HuH-7.5 (cell line): Measurements from ENCODE around the gene COX5B.
"Not testable (repeated sequence)": the region's sequence is repeated elsewhere in the genome, so short reads cannot be mapped to it uniquely, and the experiment has no call there.

Experiments used
- DNase-seq: peaks from one replicate; pipeline ENCODE4 v3.0.0; 2011; ENCODE audit warnings: low spot score

The COX5B gene

DNA sequence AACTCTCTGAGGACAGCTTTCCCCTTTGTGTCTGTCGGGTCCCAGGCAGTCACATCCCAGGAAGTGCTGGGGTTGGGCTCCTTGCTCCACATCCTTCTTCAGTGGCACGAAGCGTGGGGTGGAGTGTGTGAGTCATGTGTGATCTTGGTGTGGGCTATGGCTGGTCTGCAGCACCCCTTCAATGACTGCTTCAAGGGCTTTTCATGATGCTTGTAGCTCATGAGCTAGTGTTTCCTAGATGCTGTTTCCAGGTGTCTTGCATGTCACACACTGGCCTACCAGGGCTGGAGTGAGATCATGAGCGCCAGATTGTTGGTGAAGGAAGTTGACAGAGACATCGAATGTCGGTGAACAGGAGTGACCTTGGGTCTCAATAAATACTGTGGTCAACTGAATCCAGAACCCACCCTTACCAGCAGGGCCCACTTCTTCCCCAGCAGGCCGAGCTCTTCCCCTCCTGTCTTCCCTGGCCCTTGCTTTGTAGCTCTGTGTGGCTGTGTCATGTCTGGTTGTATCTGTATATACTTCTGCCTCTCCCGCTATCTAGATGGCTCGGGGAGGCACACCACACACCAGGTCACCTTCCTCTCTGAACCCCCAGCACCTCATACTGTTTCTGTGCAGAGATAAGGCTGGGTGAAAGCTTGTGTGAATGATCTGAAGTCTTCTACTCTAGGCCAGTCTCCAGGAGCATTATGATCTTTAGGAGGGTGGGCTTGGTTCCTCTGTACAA is 27.5 kb downstream of the COX5B start:
- no peak for DNase-seq

DNA sequence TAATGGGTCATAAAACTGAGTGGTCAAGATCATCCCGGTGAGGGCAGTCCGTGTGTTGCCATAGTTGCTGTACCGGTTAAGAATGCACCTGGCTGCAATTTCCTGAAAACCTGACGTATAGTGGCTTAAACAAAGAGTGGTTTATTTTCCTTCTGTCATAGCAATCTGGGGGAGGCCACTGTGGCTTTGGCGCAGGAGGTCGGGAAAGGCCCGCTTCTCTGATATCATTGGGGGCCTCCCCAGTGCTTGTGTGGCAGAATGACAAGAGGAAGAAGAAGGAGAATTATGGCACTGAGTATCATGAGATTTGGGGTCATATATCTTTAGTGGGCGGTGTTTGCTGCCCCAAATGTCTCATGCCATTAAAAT is 28.0 kb downstream of the COX5B start:
- no peak for DNase-seq

DNA sequence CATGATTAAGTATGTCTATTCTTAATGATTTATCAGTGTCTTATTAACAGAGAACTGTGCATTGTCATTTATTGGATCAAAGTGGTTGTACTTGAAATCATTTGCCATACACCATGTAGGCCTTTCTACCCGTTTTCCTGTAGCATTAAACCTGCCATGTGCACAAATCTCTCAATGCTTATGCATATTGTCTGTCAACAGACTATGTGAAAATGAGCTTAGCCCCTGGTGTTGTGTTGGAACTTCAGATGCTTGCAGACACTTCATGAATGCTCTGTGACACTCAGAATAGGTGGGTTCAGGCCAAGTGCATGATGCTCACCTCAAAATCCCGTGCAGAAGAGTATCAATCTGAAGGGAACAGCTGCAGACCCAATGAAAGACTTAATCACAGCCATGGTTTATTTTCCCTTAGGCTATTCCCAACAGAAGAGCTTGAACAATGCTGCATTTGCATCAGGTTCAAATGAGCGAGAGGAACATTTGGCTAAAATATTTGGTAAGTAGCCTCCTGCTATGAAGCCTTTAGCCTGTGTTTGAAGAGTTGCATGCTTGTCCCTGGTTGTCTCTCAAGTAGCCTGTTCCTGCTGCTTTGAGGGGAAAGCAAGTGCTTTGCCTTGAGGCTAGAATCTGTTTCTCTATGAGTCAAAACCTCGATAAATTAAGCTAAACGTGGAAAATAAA is 29.7 kb downstream of the COX5B start:
- DNase-seq, result no peak

DNA sequence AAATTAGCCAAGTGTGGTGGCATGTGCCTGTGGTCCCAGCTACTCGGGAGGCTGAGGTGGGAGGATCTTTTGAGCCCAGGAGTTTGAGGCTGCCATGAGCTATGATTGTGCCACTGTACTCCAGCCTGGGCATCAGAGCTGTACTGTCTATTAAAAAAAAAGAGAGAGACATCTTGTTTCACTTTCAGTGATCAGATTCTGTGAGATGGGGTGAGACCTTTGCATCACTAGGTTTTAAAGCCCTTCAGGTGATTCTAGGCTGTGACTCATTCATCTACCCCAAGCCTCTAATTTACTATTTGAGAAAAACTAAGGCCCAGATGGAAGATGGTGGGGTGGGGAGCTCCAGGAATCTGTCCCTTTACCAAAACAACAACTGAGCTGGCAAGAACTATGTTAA is 30.8 kb downstream of the COX5B start:
- DNase-seq, result no peak

DNA sequence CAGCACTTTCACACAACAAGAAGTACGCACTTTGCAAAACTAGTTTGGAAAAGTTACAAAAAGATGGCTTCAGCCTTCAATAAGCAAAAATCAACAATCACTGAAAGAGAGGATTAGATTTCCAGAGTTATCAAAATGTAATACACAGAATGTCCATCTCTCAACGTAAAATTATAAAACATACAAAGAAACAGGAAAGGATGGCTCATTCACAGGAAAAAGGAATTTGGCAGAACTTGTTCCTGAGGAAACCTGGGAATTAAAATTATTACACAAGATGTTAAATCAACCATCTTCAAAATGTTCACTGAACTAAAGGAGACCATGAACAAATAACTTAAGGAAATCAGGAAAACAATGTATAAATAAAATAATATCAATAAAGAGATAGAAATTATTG is 31.6 kb downstream of the COX5B start:
- no peak for DNase-seq

DNA sequence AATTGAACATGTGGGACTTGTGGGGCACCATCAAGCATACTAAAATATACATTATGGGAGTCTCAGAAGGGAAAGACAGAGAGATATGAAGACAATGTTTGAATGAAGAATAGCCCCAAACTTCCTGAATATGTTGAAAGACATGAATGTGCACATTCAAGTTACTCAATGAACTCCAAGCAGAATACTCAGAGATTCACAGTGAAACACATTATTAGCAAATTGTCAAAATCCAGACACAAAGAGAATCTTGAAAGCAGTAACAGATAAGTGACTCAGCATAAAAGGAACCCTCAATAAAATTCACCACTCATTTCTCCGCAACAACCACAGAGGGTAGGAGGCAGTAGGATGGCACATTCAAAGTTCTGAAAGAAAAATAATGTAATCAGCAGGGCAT is 32.4 kb downstream of the COX5B start:
- DNase-seq, result no peak

DNA sequence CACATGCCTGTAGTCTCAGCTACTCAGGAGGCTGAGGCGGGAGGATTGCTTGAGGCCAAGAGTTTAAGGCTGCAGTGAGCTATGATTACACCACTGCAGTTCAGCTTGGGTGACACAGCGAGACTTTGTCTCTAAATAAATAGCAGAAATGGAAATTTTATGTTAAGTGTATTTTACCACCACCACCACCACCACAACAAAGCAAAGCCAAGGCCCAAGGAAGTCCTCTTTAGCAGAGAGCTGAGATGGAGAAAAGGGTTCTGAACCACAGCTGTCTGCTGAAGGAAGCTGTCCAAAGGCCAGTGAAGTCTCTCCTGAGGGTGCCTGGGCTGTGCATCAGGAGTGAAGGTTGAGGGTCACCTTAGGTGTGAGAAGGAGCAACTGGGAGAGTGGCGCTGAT is 41.4 kb downstream of the COX5B start:
- not testable (repeated sequence) for DNase-seq

DNA sequence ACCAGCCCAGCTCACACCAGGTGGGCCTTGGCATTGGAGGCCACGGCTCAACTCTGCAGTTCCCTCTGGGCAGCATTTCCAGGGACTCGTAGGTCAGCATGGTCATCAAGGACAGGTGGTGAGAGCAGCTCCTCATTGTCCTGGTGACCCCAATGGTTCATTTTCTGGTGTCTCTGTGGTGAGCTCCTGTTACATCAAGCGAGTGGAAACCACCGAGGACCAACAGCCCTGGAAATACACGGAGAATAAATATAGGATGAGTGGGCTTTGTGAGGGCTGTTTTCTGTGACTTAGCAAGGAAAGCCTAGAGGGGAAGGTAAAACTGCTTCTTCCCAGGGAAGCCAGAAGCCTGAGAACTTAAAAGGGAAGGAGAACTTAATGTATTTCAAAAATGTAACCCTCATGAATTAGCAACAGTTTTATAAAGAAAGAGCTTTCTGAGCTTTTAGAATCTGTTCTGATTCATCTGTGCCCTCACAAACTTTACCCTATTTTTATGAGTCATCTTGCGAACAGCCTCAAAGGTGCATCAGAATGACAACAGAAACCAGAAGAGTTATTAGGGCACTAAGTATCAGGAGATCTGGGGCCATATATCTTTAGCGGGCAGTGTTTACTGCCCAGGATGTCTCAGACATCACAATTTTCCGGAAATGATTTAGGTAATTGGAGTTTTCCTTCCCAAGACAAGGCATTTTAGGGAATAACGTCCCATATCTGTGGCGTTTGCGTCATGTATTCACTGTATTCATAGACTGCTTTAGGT is 42.4 kb downstream of the COX5B start:
- no peak for DNase-seq

DNA sequence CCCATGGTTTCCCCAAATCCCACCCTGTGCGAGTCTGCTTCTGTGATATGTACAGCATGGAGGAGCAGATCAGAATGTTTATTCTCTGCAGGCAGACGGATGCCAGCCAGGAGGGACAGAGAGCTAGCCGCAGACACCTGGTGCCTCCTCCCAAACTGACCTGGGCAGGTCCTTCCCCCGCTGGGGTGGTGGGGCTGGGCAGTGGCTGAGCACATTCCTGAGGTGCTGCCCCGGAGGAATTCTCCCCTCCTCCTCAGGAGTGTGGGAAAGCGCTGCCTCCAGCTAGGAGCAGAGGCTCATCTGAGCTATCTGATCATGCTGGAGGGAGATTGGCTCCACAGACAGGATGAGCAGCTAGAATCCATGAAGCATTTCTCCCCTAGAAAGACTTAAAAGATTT is 45.3 kb downstream of the COX5B start:
- no peak for DNase-seq

DNA sequence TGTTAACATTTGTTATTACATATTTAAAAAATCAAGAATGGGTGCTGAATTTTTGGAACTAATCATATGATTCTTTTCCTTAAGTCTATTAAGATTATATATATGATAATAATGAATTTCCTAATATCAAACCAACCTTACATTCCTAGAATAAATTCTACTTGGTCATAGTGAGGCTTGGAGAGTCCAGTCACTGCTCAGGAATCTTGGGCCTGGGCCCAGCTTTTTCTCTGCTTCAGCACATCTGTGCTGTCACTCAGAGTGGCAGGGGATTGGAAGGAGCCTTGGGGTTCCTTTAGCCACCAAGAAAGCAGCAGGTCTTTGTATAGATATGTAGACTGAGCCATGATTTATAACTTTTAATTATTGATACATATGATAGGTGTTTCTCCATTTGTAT is 47.6 kb downstream of the COX5B start:
- no peak for DNase-seq

DNA sequence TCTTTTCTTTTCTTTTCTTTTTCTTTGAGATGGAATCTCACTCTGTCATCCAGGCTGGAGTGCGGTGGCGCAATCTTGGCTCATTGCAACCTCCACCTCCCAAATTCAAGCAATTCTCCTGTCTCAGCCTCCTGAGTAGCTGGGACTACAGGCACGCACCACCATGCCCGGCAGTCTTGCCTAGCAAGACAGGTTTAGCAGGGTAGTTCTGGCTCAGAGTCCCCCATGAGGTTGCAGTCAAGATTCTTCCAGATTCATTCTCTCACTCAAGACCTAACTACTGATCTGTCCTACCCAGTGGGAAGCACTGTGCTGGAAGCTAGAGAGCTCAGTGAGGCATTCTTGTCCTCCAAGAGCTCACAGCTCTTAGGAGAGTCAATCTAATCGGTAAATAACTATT is 49.9 kb downstream of the COX5B start:
- no peak for DNase-seq

DNA sequence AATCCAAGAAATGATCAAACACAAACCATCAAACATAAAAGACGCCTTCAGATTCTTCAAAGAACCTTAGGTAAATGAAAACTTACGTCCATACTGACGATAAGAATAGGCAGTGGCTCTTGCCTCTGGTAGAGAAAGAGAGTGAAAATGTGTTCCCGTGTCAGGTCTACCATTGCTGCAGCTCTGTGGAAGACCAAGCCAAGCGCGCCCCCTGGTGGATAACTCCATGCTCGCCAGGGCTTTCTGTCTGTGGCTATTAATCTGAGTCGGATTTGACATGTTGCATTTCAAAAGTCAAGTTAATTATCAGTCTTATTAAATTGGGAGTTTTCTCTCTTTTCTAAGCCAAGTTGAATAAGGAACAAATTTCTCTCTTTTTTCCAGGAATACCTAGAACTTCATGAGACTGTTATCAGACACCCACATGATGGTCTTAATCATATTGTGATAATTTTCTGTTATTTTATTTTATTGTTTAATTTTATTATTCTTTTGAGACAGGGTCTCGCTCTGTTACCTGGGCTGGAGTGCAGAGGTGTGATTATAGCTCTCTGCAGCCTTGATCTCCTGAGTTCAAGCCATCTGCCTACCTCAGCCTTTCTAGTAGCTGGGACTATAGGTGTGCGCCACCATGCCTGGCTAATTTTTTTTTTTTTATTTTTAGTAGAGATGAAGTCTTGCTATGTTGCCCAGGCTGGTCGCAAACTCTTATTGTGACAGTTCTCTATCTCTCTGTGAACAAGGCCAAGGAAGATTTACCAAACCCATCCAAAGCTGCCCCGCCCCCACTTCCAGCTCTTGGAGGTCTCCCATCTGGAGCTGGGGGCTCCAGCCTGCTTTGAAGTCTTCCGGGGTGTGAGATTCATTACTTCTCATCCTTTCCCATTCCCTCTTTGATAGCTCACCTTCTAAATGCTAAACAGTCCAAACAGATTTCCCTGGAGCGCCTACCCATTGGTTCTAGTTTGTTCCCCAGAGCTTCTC is 51.7 kb downstream of the COX5B start:
- DNase-seq, result peak; percentile 57
